Colonic mucosa (tissue), 4 donors: ENCODE measurements around the gene GRIN1. TPM values are rescaled to one million over a fixed set of nuclear protein-coding genes. Genes with fewer than 3 reads are reported as not detected.

ENCODE experiments used
- DNase-seq: peaks from one replicate; pipeline ENCODE4 v3.0.0-alpha.2; 2020
- H3K27ac ChIP-seq: fragments of 200-600 bp; one replicate; pipeline ENCODE4 v1.8.0; 2021
- H3K27me3 ChIP-seq: fragments of 200-600 bp; one replicate; pipeline ENCODE4 v1.8.0; 2021
- H3K36me3 ChIP-seq: fragments of 200-600 bp; one replicate; pipeline ENCODE4 v1.8.0; 2021
- H3K4me1 ChIP-seq: fragments of 200-600 bp; one replicate; pipeline ENCODE4 v1.8.0; 2021; ENCODE audit warnings: mild to moderate bottlenecking
- H3K4me3 ChIP-seq: fragments of 200-600 bp; one replicate; pipeline ENCODE4 v1.8.0; 2021
- H3K9ac ChIP-seq, 2 donors: one replicate each; pipeline ENCODE4 v1.7.0; 2013; ENCODE audit warnings: control low read depth in 2 of 2, low read depth in 2 of 2, low read length in 2 of 2
- H3K9me3 ChIP-seq: fragments of 200-600 bp; one replicate; pipeline ENCODE4 v1.8.0; 2021
- CTCF ChIP-seq: fragments of 200-600 bp; IDR thresholded peaks from one replicate; pipeline ENCODE4 v1.8.0; 2022; ENCODE audit warnings: antibody characterized with exemption, mild to moderate bottlenecking
- intact Hi-C: fragments of 100-400 bp; cut with DNase I; formaldehyde crosslinking; loops from one replicate; pipeline ENCODE4 v1.14.1; 2022
- total RNA-seq, 2 donors: library from RNA; stranded (reverse); fragmentation: NEBNext Ultra II Directional in 1 of 2; extraction: Animal tissue kit (Norgen Biotek cat#: 25700) in 1 of 2; gene quantifications; one replicate each; pipeline ENCODE4 v1.2.1, GENCODE V29; 2021
- donor health status: healthy.
- donor health status: DM: no; HTN: no; CAD: no.
- donor health status: DM: no; HTN: no; CAD: no.

The GRIN1 gene
- total RNA-seq, 2 donors from 2014 or later, result 0.47 to 0.93 TPM

GRCh38 chr9:137107312-137107921 is 31.5 kb upstream of the GRIN1 start:
- no peak for TF ChIP-seq CTCF
- intact Hi-C loops, result no loop called here
- Histone ChIP-seq H3K36me3 (no peaks in the 10 kb centered on the region), H3K4me3 (no peak overlapping the region), H3K9me3 (no peaks in the 10 kb centered on the region), H3K27me3 (no peaks in the 10 kb centered on the region), H3K4me1 (no peaks in the 10 kb centered on the region), H3K27ac (no peak overlapping the region), H3K9ac (no peak overlapping the region)
- no peak for DNase-seq

GRCh38 chr9:137107982-137108381 is 31.0 kb upstream of the GRIN1 start:
- no peak overlapping the region for H3K4me3 ChIP-seq
- H3K36me3 ChIP-seq, result no peaks in the 10 kb centered on the region
- no peak overlapping the region for H3K27ac ChIP-seq
- no peaks in the 10 kb centered on the region for H3K9me3 ChIP-seq
- no peaks in the 10 kb centered on the region for H3K27me3 ChIP-seq
- no peaks in the 10 kb centered on the region for H3K4me1 ChIP-seq
- no peak for TF ChIP-seq CTCF
- DNase-seq, result no peak
- no peak overlapping the region for H3K9ac ChIP-seq
- intact Hi-C loops, result no loop called here

- no peak for DNase-seq
- H3K36me3 ChIP-seq, result no peaks in the 10 kb centered on the region
- no peaks in the 10 kb centered on the region for H3K27me3 ChIP-seq
- no peak for TF ChIP-seq CTCF
- H3K4me1 ChIP-seq, result no peaks in the 10 kb centered on the region
- no peak overlapping the region for H3K27ac ChIP-seq
- H3K9me3 ChIP-seq, result no peaks in the 10 kb centered on the region
- intact Hi-C loops, result no loop called here
- no peak overlapping the region for H3K4me3 ChIP-seq
- no peak overlapping the region for H3K9ac ChIP-seq
Observed at GRCh38 chr9:137108608-137109249, 30.2 kb upstream of the GRIN1 start.

- Histone ChIP-seq H3K4me3 (no peak overlapping the region), H3K27ac (no peak overlapping the region), H3K36me3 (no peaks in the 10 kb centered on the region), H3K9ac (no peak overlapping the region), H3K9me3 (no peaks in the 10 kb centered on the region), H3K27me3 (no peaks in the 10 kb centered on the region), H3K4me1 (no peaks in the 10 kb centered on the region)
- intact Hi-C loops, result no loop called here
- TF ChIP-seq CTCF, result no peak
- DNase-seq, result no peak
Observed at GRCh38 chr9:137109250-137110146, 29.5 kb upstream of the GRIN1 start.

- no peaks in the 10 kb centered on the region for H3K9me3 ChIP-seq
- intact Hi-C loops, result no loop called here
- no peak overlapping the region for H3K9ac ChIP-seq
- H3K36me3 ChIP-seq, result no peaks in the 10 kb centered on the region
- DNase-seq, result no peak
- H3K27ac ChIP-seq, result no peak overlapping the region
- H3K4me3 ChIP-seq, result no peak overlapping the region
- no peak for TF ChIP-seq CTCF
- peaks cover under 1% of the 10 kb centered on the region for H3K27me3 ChIP-seq
- no peaks in the 10 kb centered on the region for H3K4me1 ChIP-seq
Observed at GRCh38 chr9:137110147-137110910, 28.6 kb upstream of the GRIN1 start.
